H9 (cell line): Measurements from ENCODE around the gene OSBPL1A. TPM values are rescaled to one million over a fixed set of nuclear protein-coding genes. Genes with fewer than 3 reads are reported as not detected.

ENCODE experiments used
- DNase-seq: peaks from one replicate; pipeline ENCODE4 v3.0.0-alpha.2; 2017
- H2AFZ ChIP-seq: one replicate; pipeline ENCODE4 v1.6.1; 2013; ENCODE audit warnings: mild to moderate bottlenecking, low read length, control low read depth, moderate library complexity
- H2AK5ac ChIP-seq: 2 replicates; pipeline ENCODE4 v1.6.1; 2013; ENCODE audit warnings: low read length, control low read depth, mixed read lengths; ENCODE audit not compliant: insufficient read length
- H2BK120ac ChIP-seq: one replicate; pipeline ENCODE4 v1.6.1; 2013; ENCODE audit warnings: low read depth, mild to moderate bottlenecking, low read length, control low read depth, inconsistent platforms; ENCODE audit not compliant: poor library complexity, severe bottlenecking
- H2BK12ac ChIP-seq: 2 replicates; pipeline ENCODE4 v1.6.1; 2013; ENCODE audit warnings: low read length, control low read depth, mixed read lengths, low read depth; ENCODE audit not compliant: insufficient read length
- H2BK15ac ChIP-seq: 2 replicates; pipeline ENCODE4 v1.6.1; 2013; ENCODE audit warnings: low read depth, low read length, control low read depth
- H2BK20ac ChIP-seq: one replicate; pipeline ENCODE4 v1.6.1; 2013; ENCODE audit warnings: low read depth, mild to moderate bottlenecking, low read length, control low read depth, inconsistent platforms; ENCODE audit not compliant: poor library complexity, severe bottlenecking
- H2BK5ac ChIP-seq: 2 replicates; pipeline ENCODE4 v1.6.1; 2013; ENCODE audit warnings: low read length, control low read depth, mixed read lengths; ENCODE audit not compliant: insufficient read length
- H3K14ac ChIP-seq: 2 replicates; pipeline ENCODE4 v1.6.1; 2013; ENCODE audit warnings: low read length, control low read depth; ENCODE audit not compliant: insufficient read depth
- H3K18ac ChIP-seq: 2 replicates; pipeline ENCODE4 v1.6.1; 2013; ENCODE audit warnings: low read depth, mild to moderate bottlenecking, mixed read lengths, low read length, control low read depth; ENCODE audit not compliant: insufficient read length
- H3K23ac ChIP-seq: 2 replicates; pipeline ENCODE4 v1.6.1; 2013; ENCODE audit warnings: low read length, control low read depth, mixed read lengths, low read depth; ENCODE audit not compliant: insufficient read length
- H3K23me2 ChIP-seq: 2 replicates; pipeline ENCODE4 v1.6.1; 2013; ENCODE audit warnings: low read depth, mild to moderate bottlenecking, mixed read lengths, low read length, control low read depth; ENCODE audit not compliant: insufficient read length, poor library complexity, severe bottlenecking
- H3K27ac ChIP-seq: 2 replicates; pipeline ENCODE4 v1.5.1; 2013; ENCODE audit warnings: low read length, control low read depth, mixed read lengths, low read depth; ENCODE audit not compliant: insufficient read length
- H3K27me3 ChIP-seq: 2 replicates; pipeline ENCODE4 v1.6.1; 2013; ENCODE audit warnings: low read length, control low read depth, inconsistent platforms; ENCODE audit not compliant: insufficient read depth
- H3K4ac ChIP-seq: 2 replicates; pipeline ENCODE4 v1.6.1; 2013; ENCODE audit warnings: low read depth, mild to moderate bottlenecking, control low read depth, inconsistent platforms, low read length, moderate library complexity
- H3K4me1 ChIP-seq: 2 replicates; pipeline ENCODE4 v1.6.1; 2013; ENCODE audit warnings: low read length, control low read depth, inconsistent platforms; ENCODE audit not compliant: insufficient read depth
- H3K4me2 ChIP-seq: 2 replicates; pipeline ENCODE4 v1.6.1; 2013; ENCODE audit warnings: low read length, control low read depth, mixed read lengths; ENCODE audit not compliant: insufficient read length, insufficient read depth
- H3K56ac ChIP-seq: 2 replicates; pipeline ENCODE4 v1.6.1; 2013; ENCODE audit warnings: low read depth, mild to moderate bottlenecking, mixed read lengths, low read length, control low read depth; ENCODE audit not compliant: insufficient read length
- H3K79me1 ChIP-seq: 2 replicates; pipeline ENCODE4 v1.6.1; 2013; ENCODE audit warnings: low read depth, mild to moderate bottlenecking, moderate library complexity, low read length, control low read depth, inconsistent platforms; ENCODE audit not compliant: insufficient read depth, poor library complexity, severe bottlenecking
- H3K79me2 ChIP-seq: 2 replicates; pipeline ENCODE4 v1.6.1; 2013; ENCODE audit warnings: low read length, control low read depth, inconsistent platforms; ENCODE audit not compliant: insufficient read depth
- H3K9ac ChIP-seq: 2 replicates; pipeline ENCODE4 v1.6.1; 2013; ENCODE audit warnings: low read length, control low read depth, mixed read lengths; ENCODE audit not compliant: insufficient read length; ENCODE audit errors: extremely low read depth
- H3K9me3 ChIP-seq: one replicate; pipeline ENCODE4 v1.6.1; 2013; ENCODE audit warnings: low read depth, low read length, inconsistent platforms; ENCODE audit not compliant: control insufficient read depth
- H3T11ph ChIP-seq: one replicate; pipeline ENCODE4 v1.6.1; 2013; ENCODE audit warnings: mild to moderate bottlenecking, low read length, control low read depth, inconsistent platforms
- H4K20me1 ChIP-seq: one replicate; pipeline ENCODE4 v1.6.1; 2013; ENCODE audit not compliant: control insufficient read depth, insufficient read length, insufficient read depth
- H4K5ac ChIP-seq: 2 replicates; pipeline ENCODE4 v1.6.1; 2013; ENCODE audit warnings: low read depth, mild to moderate bottlenecking, mixed read lengths, low read length, control low read depth; ENCODE audit not compliant: insufficient read length
- H4K8ac ChIP-seq: replicated peaks from 2 replicates; pipeline ENCODE4 v1.6.1; 2013; ENCODE audit warnings: low read length, control low read depth, mixed read lengths, low read depth; ENCODE audit not compliant: insufficient read length
- H4K91ac ChIP-seq: 2 replicates; pipeline ENCODE4 v1.6.1; 2013; ENCODE audit warnings: low read depth, mild to moderate bottlenecking, moderate library complexity, mixed read lengths, low read length, control low read depth; ENCODE audit not compliant: insufficient read length
- H3K27ac Mint-ChIP-seq, 3 experiments: 2 replicates in 2 of 3; 3 replicates in 1 of 3; pipeline ENCODE4 v1.8.0; 2020 to 2021; ENCODE audit warnings: mixed read lengths in 3 of 3, mild to moderate bottlenecking in 1 of 3, moderate library complexity in 1 of 3
- H3K27me3 Mint-ChIP-seq: 2 replicates; pipeline ENCODE4 v1.8.0; 2021; ENCODE audit warnings: low read depth, mild to moderate bottlenecking, moderate library complexity, mixed read lengths
- H3K36me3 Mint-ChIP-seq, 3 experiments: 2 replicates in 2 of 3; 3 replicates in 1 of 3; pipeline ENCODE4 v1.8.0; 2020 to 2021; ENCODE audit warnings: low read depth in 3 of 3, mixed read lengths in 3 of 3; ENCODE audit not compliant: insufficient read depth in 1 of 3
- H3K4me1 Mint-ChIP-seq, 2 experiments: 2 replicates each; pipeline ENCODE4 v1.8.0; 2020; ENCODE audit warnings: mixed read lengths in 2 of 2
- H3K4me3 Mint-ChIP-seq, 2 experiments: 2 replicates in 1 of 2; 3 replicates in 1 of 2; pipeline ENCODE4 v1.8.0; 2020 to 2021; ENCODE audit warnings: mild to moderate bottlenecking in 2 of 2, mixed read lengths in 2 of 2, moderate library complexity in 1 of 2
- H3K9me3 Mint-ChIP-seq, 2 experiments: 2 replicates in 1 of 2; 3 replicates in 1 of 2; pipeline ENCODE4 v1.8.0; 2020; ENCODE audit warnings: mild to moderate bottlenecking in 2 of 2, mixed read lengths in 2 of 2, moderate library complexity in 1 of 2
- CTCF ChIP-seq: fragments of 200-600 bp; sonication (generic); conservative IDR thresholded peaks from 3 replicates; pipeline ENCODE4 v1.8.0; 2021; ENCODE audit warnings: antibody characterized with exemption, mild to moderate bottlenecking
- WGBS: extraction: QIAGEN DNeasy Blood & Tissue Kit; methylation state at CpG from one replicate; pipeline ENCODE4 v1.1.7; 2013; ENCODE audit warnings: missing lambda C conversion rate, low lambda C conversion rate, mixed read lengths; ENCODE audit not compliant: insufficient read length; ENCODE audit errors: extremely low coverage; 5-methylcytosine and 5-hydroxymethylcytosine counted together
- total RNA-seq: library from RNA; stranded (reverse); gene quantifications from 2 replicates; pipeline ENCODE4 v1.2.1, GENCODE V29; 2021

Gene OSBPL1A
- total RNA-seq, 1 experiment from 2014 or later, result 33.9 TPM

- Histone ChIP-seq H3K23me2 (peaks cover 12% of the 10 kb centered on the region), H2BK120ac (no peak overlapping the region), H2BK15ac (no peak overlapping the region), H4K91ac (no peak overlapping the region), H3K23ac (no peak overlapping the region), H2AK5ac (no peak overlapping the region), H2BK20ac (no peak overlapping the region), H3K79me1 (no peaks in the 10 kb centered on the region), H3K79me2 (no peaks in the 10 kb centered on the region), H2BK12ac (no peak overlapping the region), H3K9me3 (no peaks in the 10 kb centered on the region), H3K18ac (no peak overlapping the region), H2BK5ac (no peak overlapping the region), H3K27ac (no peak overlapping the region), H3K4me2 (no peak overlapping the region), H3K14ac (no peak overlapping the region), H4K8ac (no peak overlapping the region), H3K27me3 (no peaks in the 10 kb centered on the region), H4K20me1 (no peaks in the 10 kb centered on the region), H3K9ac (no peak overlapping the region), H4K5ac (no peak overlapping the region), H3T11ph (no peak overlapping the region), H2AFZ (no peak overlapping the region), H3K4me1 (peaks cover 5% of the 10 kb centered on the region; the same call in 1 of the 2 replicates), H3K56ac (no peak overlapping the region), H3K4ac (no peak overlapping the region)
- H3K4me1 Mint-ChIP-seq, result peaks cover 23 to 24% of the 10 kb centered on the region in 2 experiments
- DNase-seq, result no peak
- H3K4me3 Mint-ChIP-seq, result no peak overlapping the region
- WGBS, result no CpG with 5 or more reads among the region's 2 CpGs
- no peaks in the 10 kb centered on the region for H3K27me3 Mint-ChIP-seq
- TF ChIP-seq CTCF, result no peak
- no peak overlapping the region for H3K27ac Mint-ChIP-seq
- H3K36me3 Mint-ChIP-seq, result 0 out of 7 replicates have a peak, but pooled peaks cover 0 to 3% (median 2%) of the 10 kb centered on the region in 3 experiments
- H3K9me3 Mint-ChIP-seq, result no peaks in the 10 kb centered on the region
Observed at GRCh38 chr18:24273596-24273995, 124.0 kb downstream of the OSBPL1A start.
